Karpas-422 (cell line): ENCODE data around the gene C1orf53. TPM values are rescaled to one million over a fixed set of nuclear protein-coding genes. Genes with fewer than 3 reads are reported as not detected.

ENCODE experiments used
- DNase-seq: peaks from one replicate; pipeline ENCODE4 v3.0.0-alpha.2; 2015
- H2AFZ ChIP-seq: fragments of 200-600 bp; sonication (generic); 2 replicates; pipeline ENCODE4 v1.6.1; 2014; ENCODE audit warnings: antibody characterized with exemption, low read length, mixed read lengths
- H3K27ac ChIP-seq: fragments of 200-600 bp; sonication (generic); 2 replicates; pipeline ENCODE4 v1.5.1; 2014; ENCODE audit warnings: mild to moderate bottlenecking, low read length, moderate library complexity
- H3K27me3 ChIP-seq: fragments of 200-600 bp; sonication (generic); 2 replicates; pipeline ENCODE4 v1.6.1; 2014; ENCODE audit warnings: low read length, mixed read lengths
- H3K36me3 ChIP-seq: fragments of 200-600 bp; sonication (generic); 2 replicates; pipeline ENCODE4 v1.6.1; 2014; ENCODE audit warnings: low read length, mixed read lengths; ENCODE audit not compliant: insufficient read depth
- H3K4me1 ChIP-seq: fragments of 200-600 bp; sonication (generic); 2 replicates; pipeline ENCODE4 v1.6.1; 2014; ENCODE audit warnings: mild to moderate bottlenecking, low read length, mixed read lengths
- H3K4me2 ChIP-seq: fragments of 200-600 bp; sonication (generic); 2 replicates; pipeline ENCODE4 v1.6.1; 2014; ENCODE audit warnings: low read length, low read depth, mild to moderate bottlenecking; ENCODE audit not compliant: poor library complexity, severe bottlenecking
- H3K4me3 ChIP-seq: fragments of 200-600 bp; sonication (generic); 2 replicates; pipeline ENCODE4 v1.5.1; 2014; ENCODE audit warnings: mild to moderate bottlenecking, antibody characterized with exemption, low read length, mixed read lengths
- H3K79me2 ChIP-seq: fragments of 200-600 bp; sonication (generic); 2 replicates; pipeline ENCODE4 v1.6.1; 2014; ENCODE audit warnings: mild to moderate bottlenecking, low read length, mixed read lengths
- H3K9ac ChIP-seq: fragments of 200-600 bp; sonication (generic); 2 replicates; pipeline ENCODE4 v1.6.0; 2014; ENCODE audit warnings: low read length
- H3K9me2 ChIP-seq: fragments of 200-600 bp; sonication (generic), shearing (Covaris generic); replicated peaks from 2 replicates; pipeline ENCODE4 v1.6.0; 2014; ENCODE audit warnings: mild to moderate bottlenecking, low read length, moderate library complexity; ENCODE audit not compliant: insufficient read depth
- H3K9me3 ChIP-seq: fragments of 300-700, 200-600 bp; sonication (generic); 2 replicates; pipeline ENCODE4 v1.6.1; 2014; ENCODE audit warnings: low read length, mixed read lengths
- H4K20me1 ChIP-seq: fragments of 200-600 bp; sonication (generic); 2 replicates; pipeline ENCODE4 v1.6.1; 2014; ENCODE audit warnings: mild to moderate bottlenecking, antibody characterized with exemption, low read length, low read depth; ENCODE audit not compliant: insufficient read depth
- total RNA-seq: library from RNA; depleted of rRNA; stranded (reverse); fragments of >200 nt; shearing (Covaris generic); gene quantifications from 2 replicates; pipeline ENCODE4 v1.2.3, GENCODE V29; 2014; ENCODE audit warnings: low replicate concordance

The C1orf53 gene
- total RNA-seq, 1 experiment from 2014 or later: 7.8 TPM

DNA sequence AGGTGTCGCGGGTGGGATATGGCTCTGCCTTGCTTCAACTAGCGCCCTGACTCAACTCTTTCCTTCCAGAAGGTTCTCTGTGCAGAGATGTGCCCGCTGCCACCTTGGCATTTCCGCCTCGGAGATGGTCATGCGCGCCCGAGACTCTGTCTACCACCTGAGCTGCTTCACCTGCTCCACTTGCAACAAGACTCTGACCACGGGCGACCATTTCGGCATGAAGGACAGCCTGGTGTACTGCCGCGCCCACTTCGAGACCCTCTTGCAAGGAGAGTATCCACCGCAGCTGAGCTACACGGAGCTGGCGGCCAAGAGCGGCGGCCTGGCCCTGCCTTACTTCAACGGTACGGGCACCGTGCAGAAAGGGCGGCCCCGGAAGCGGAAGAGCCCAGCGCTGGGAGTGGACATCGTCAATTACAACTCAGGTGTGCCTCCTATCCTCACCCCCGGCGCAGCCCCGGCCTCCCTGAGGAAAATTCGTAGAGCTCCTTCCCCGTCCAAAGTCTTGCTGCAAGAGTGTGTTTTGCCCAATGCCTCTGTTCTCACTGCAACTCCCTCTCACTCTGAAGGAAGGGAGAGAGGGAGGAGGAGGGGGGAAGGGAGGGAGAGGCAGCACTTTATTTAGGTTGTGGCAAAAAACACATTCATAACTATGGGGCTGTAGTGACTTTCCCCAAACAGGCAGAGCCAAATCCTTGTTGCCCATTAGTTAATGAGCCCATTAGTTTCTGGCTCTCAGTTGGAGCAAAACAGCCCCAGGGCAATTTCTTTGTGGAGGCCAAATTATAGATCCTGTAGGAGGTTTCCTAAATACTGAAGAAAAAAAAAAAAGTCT lies 19.0 kb downstream of the C1orf53 start:
- H2AFZ ChIP-seq: no peak overlapping the region
- H3K4me3 ChIP-seq: no peak overlapping the region
- no peaks in the 10 kb centered on the region for H3K79me2 ChIP-seq

DNA sequence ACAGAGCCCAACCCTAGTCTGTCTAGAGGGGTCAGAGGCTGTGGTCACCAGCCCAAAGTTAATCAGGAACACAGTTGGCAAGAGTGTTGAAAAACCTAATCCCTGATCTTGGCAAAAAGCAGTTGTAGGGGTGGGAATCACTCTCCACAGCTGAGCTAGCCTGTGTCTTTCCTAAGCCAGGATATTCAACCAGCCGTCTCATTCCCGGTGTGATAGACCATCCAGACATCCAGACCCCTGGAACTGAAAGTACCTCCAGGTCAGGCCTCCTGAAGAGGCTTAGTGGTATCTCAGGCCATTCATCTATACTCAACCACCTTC lies 19.6 kb downstream of the C1orf53 start:
- Histone ChIP-seq H3K4me1 (no peaks in the 10 kb centered on the region), H3K4me3 (no peak overlapping the region), H3K9me2 (no peaks in the 10 kb centered on the region), H3K4me2 (no peak overlapping the region), H3K79me2 (no peaks in the 10 kb centered on the region), H3K9me3 (no peaks in the 10 kb centered on the region), H4K20me1 (no peaks in the 10 kb centered on the region), H3K9ac (no peak overlapping the region), H3K27me3 (no peaks in the 10 kb centered on the region), H3K36me3 (no peaks in the 10 kb centered on the region), H2AFZ (no peak overlapping the region), H3K27ac (no peak overlapping the region)
- no peak for DNase-seq

More for the DNA sequence above, 19.0 kb downstream of the C1orf53 start:
- H3K27ac ChIP-seq: no peak overlapping the region
- no peaks in the 10 kb centered on the region for H3K4me1 ChIP-seq
- H3K27me3 ChIP-seq: no peaks in the 10 kb centered on the region
- H3K36me3 ChIP-seq: no peaks in the 10 kb centered on the region
- no peaks in the 10 kb centered on the region for H3K9me2 ChIP-seq
- H3K4me2 ChIP-seq: no peak overlapping the region
- no peaks in the 10 kb centered on the region for H3K9me3 ChIP-seq
- H4K20me1 ChIP-seq: no peaks in the 10 kb centered on the region
- no peak overlapping the region for H3K9ac ChIP-seq
- DNase-seq: no peak

DNA sequence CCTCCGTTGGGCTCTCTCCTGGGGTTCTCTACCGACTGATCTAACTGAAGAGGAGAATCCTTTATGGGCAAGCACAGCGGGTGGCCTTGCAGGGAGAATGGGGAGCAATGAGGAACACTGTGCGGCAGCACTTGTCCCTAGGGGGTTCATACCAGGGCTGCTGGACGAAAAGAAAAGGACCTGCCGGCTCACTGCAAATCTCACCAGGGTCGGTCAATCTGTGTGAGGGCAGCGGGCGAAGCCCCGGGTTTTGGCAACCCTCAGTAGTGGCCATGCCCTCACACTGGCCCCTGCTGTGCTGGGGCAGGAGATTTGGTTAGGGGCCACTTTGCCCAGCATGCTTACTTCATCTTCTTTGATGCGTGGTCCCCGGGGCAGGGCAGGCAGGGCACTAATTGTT lies 20.6 kb downstream of the C1orf53 start:
- H4K20me1 ChIP-seq: no peaks in the 10 kb centered on the region
- DNase-seq: no peak
- no peak overlapping the region for H3K27ac ChIP-seq
- no peak overlapping the region for H3K4me3 ChIP-seq
- no peaks in the 10 kb centered on the region for H3K36me3 ChIP-seq
- no peaks in the 10 kb centered on the region for H3K9me3 ChIP-seq
- H3K9me2 ChIP-seq: no peaks in the 10 kb centered on the region
- H3K4me2 ChIP-seq: no peak overlapping the region
- no peaks in the 10 kb centered on the region for H3K4me1 ChIP-seq
- no peaks in the 10 kb centered on the region for H3K27me3 ChIP-seq
- H2AFZ ChIP-seq: no peak overlapping the region
- H3K9ac ChIP-seq: no peak overlapping the region
- no peaks in the 10 kb centered on the region for H3K79me2 ChIP-seq

DNA sequence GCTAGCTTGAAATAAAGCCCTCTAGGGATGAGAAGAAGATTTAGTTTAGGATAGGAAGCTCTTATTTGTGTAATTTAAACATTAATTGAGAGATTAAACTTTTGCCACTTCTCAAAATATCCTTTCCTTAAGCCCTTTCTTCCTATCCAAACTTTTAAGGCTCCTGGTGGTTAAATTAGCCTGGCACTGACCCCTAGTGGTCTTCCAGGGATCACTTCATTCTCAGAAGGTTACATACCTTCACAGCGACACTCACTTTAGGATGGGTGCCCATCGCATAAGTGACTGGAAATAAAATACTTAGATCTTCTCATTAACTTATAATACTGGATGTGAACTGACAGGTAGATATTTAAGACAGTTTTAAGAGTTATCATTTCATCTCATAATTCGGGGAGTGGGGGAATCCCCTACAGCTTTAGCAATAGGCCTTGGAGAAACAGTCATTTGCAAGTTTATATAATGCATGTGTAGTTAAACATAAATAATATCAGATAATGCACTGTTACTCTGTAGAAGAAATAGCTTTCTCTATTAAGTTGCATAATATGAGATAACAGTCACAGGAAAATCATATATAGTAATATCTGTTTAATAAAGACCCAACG lies 22.2 kb downstream of the C1orf53 start:
- Histone ChIP-seq H3K27ac (no peak overlapping the region), H3K4me1 (peaks cover 13% of the 10 kb centered on the region), H3K4me3 (no peak overlapping the region), H3K9me3 (no peaks in the 10 kb centered on the region), H3K4me2 (no peak overlapping the region), H4K20me1 (no peaks in the 10 kb centered on the region), H3K79me2 (no peaks in the 10 kb centered on the region), H3K9ac (no peak overlapping the region), H3K9me2 (no peaks in the 10 kb centered on the region), H2AFZ (no peak overlapping the region), H3K36me3 (no peaks in the 10 kb centered on the region), H3K27me3 (no peaks in the 10 kb centered on the region)
- peak; percentile 72 for DNase-seq

DNA sequence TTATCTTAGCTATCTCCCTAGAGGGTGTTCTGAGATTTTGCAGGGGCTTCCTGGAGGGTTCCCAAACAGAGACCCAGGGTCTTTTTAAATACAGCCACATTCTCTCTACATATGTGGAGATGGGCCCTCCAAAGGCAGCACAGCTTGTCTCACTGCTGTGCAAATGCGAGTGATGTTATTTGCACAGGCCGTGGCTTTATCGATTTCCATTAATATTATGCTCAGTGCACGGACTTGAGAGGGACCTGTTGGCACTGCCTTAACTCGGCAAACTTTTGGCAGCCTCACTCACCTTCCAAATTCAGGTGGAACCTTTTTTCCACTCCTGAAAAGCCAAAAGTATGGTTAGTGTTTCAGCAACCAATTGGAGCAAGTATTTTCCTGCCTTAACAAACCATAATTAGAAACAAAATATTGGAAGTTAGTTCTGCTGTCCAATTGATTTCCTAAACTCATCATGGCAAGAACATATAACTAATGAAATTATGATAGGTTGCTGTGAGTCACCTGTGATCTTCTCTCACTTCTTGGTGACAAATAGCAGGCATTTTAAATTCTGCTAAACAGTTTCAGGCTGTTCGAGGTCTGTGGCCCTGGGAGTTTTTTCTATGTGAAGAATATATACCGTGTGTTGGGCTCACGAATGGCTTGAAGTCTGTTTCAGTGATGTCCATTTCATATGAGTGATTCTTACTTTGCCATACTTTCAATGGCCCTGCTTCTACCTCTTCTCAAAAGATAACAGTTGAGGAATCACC lies 25.7 kb downstream of the C1orf53 start:
- H3K4me1 ChIP-seq: peaks cover 14% of the 10 kb centered on the region
- H3K9ac ChIP-seq: peak overlapping the region; percentile 47; the same call in 1 of the 2 replicates
- H3K9me2 ChIP-seq: no peaks in the 10 kb centered on the region
- H3K79me2 ChIP-seq: no peaks in the 10 kb centered on the region
- no peak overlapping the region for H3K27ac ChIP-seq
- no peaks in the 10 kb centered on the region for H4K20me1 ChIP-seq
- H3K27me3 ChIP-seq: no peaks in the 10 kb centered on the region
- peak overlapping the region; percentile 4; the same call in 1 of the 2 replicates for H2AFZ ChIP-seq
- DNase-seq: no peak
- H3K36me3 ChIP-seq: no peaks in the 10 kb centered on the region
- H3K4me2 ChIP-seq: peak overlapping the region; percentile 74
- peak overlapping the region; percentile 52; the same call in 1 of the 2 replicates for H3K4me3 ChIP-seq
- H3K9me3 ChIP-seq: no peaks in the 10 kb centered on the region

DNA sequence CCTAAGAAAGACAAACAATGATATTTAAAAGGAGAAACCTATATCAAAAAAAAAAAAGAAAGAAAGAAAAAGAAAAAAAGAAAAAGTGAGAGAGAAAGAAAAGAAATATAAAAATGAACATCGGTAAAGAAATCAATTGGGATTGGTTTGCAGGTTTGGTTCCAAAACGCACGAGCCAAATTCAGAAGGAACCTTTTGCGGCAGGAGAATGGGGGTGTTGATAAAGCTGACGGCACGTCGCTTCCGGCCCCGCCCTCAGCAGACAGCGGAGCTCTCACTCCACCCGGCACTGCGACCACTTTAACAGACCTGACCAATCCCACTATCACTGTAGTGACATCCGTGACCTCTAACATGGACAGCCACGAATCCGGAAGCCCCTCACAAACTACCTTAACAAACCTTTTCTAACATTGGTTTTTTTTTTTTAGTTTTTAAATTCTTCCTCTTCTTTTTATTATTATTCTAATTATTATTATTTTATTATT lies 26.5 kb downstream of the C1orf53 start:
- no peaks in the 10 kb centered on the region for H3K79me2 ChIP-seq
- H3K27ac ChIP-seq: no peak overlapping the region
- no peaks in the 10 kb centered on the region for H3K36me3 ChIP-seq
- H3K4me1 ChIP-seq: peaks cover 14% of the 10 kb centered on the region
- peak overlapping the region; percentile 52 for H3K4me3 ChIP-seq
- peak; percentile 86 for DNase-seq
- H2AFZ ChIP-seq: peak overlapping the region; percentile 4; the same call in 1 of the 2 replicates
- H4K20me1 ChIP-seq: no peaks in the 10 kb centered on the region
- peak overlapping the region; percentile 47 for H3K9ac ChIP-seq
- H3K9me3 ChIP-seq: no peaks in the 10 kb centered on the region
- no peaks in the 10 kb centered on the region for H3K27me3 ChIP-seq
- no peaks in the 10 kb centered on the region for H3K9me2 ChIP-seq
- peak overlapping the region; percentile 74 for H3K4me2 ChIP-seq

DNA sequence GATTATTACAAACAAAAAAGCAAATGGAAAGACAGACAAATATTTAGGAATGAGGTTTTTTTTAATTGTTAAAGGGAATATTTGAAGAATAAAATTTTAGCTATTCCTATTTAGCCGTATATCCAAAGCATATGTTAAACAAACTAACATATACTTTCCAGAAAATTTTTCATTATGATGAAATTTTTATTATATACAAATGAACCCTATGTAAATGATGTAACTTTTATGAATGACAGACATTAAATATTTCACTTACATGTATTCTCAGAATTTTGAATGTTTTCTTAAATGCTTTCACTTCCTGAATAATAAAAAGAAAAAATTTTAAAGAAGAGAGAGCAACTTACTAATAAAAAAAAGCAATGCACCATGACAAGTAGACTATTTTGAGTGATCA lies 30.6 kb downstream of the C1orf53 start:
- no peak for DNase-seq
- peaks cover 14% of the 10 kb centered on the region for H3K4me1 ChIP-seq
- no peaks in the 10 kb centered on the region for H3K9me3 ChIP-seq
- H3K36me3 ChIP-seq: no peaks in the 10 kb centered on the region
- H4K20me1 ChIP-seq: no peaks in the 10 kb centered on the region
- H3K27ac ChIP-seq: no peak overlapping the region
- no peaks in the 10 kb centered on the region for H3K27me3 ChIP-seq
- H3K9ac ChIP-seq: no peak overlapping the region
- no peak overlapping the region for H2AFZ ChIP-seq
- no peaks in the 10 kb centered on the region for H3K9me2 ChIP-seq
- H3K79me2 ChIP-seq: no peaks in the 10 kb centered on the region
- no peak overlapping the region for H3K4me2 ChIP-seq
- H3K4me3 ChIP-seq: no peak overlapping the region

DNA sequence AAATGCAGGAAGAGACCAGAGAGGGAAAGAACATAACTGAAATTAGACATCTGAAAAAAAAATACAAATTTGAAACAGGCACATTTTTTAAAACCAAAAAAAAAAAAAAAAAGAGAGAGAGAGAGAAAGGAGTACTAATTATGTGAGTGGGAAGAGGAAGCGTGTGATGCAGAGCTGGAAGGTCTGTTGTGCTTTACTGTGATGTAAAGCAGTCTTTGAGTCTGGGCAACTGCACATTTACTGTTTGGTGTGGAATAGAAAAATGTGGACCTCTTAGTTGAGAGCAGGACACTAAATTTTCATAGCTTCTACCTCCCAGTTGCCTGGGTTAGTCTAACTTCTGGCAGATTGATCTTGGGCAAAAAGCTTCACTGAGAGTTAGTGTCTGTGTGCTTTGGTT lies 31.2 kb downstream of the C1orf53 start:
- Histone ChIP-seq H3K9me2 (no peaks in the 10 kb centered on the region), H4K20me1 (no peaks in the 10 kb centered on the region), H3K9me3 (no peaks in the 10 kb centered on the region), H3K4me1 (peaks cover 8% of the 10 kb centered on the region), H3K4me3 (no peak overlapping the region), H2AFZ (no peak overlapping the region), H3K9ac (no peak overlapping the region), H3K79me2 (no peaks in the 10 kb centered on the region), H3K36me3 (no peaks in the 10 kb centered on the region), H3K27ac (no peak overlapping the region), H3K27me3 (no peaks in the 10 kb centered on the region), H3K4me2 (no peak overlapping the region)
- DNase-seq: no peak
